Activated CD8-positive, alpha-beta T cell treated with anti-CD3 and anti-CD28 coated beads, Interleukin-2, amount 10 ng/mL, durations not matched to agents 7 days and 5 days (primary cell): ENCODE data around the gene ADAR. TPM values are rescaled to one million over a fixed set of nuclear protein-coding genes. Genes with fewer than 3 reads are reported as not detected.
A peak's percentile ranks its signal among the peaks of the same experiment; 100 is the strongest.
"Not testable (repeated sequence)": the region's sequence is repeated elsewhere in the genome, so short reads cannot be mapped to it uniquely, and the experiment has no call there.

ENCODE experiments used
- ATAC-seq: fragments of 150-1000 bp; cut with Tn5 transposase; one replicate; pipeline ENCODE4 v1.10.0; 2021; ENCODE audit warnings: moderate library complexity
- CTCF ChIA-PET: fragments of 350-600 bp; sonication (Branson Sonifier 250); formaldehyde crosslinking; loops from one replicate; lab custom pipeline; 2021; ENCODE audit warnings: antibody characterized with exemption; lab: Charles Lee
- POLR2A ChIA-PET: fragments of 350-600 bp; sonication (Branson Sonifier 250); formaldehyde crosslinking; loops from one replicate; lab custom pipeline; 2021; ENCODE audit warnings: antibody characterized with exemption; lab: Charles Lee
- DNase-seq: peaks from one replicate; pipeline ENCODE4 v3.0.0-alpha.2; 2020
- H3K27ac Mint-ChIP-seq: one replicate; pipeline ENCODE4 v1.8.0; 2021; ENCODE audit warnings: mild to moderate bottlenecking, mixed read lengths
- H3K27me3 Mint-ChIP-seq: one replicate; pipeline ENCODE4 v1.8.0; 2021; ENCODE audit warnings: low read depth, mixed read lengths
- H3K36me3 Mint-ChIP-seq: one replicate; pipeline ENCODE4 v1.8.0; 2021; ENCODE audit warnings: low read depth, mixed read lengths
- H3K4me1 Mint-ChIP-seq: one replicate; pipeline ENCODE4 v1.8.0; 2021; ENCODE audit warnings: low read depth, mixed read lengths
- H3K4me3 Mint-ChIP-seq: one replicate; pipeline ENCODE4 v1.8.0; 2021; ENCODE audit warnings: mild to moderate bottlenecking, mixed read lengths
- H3K9me3 Mint-ChIP-seq: one replicate; pipeline ENCODE4 v1.8.0; 2022; ENCODE audit warnings: mixed read lengths; ENCODE audit not compliant: insufficient read depth
- total RNA-seq, 2 experiments: library from RNA; stranded (reverse); gene quantifications; one replicate each; pipeline ENCODE4 v1.2.3, GENCODE V29; 2021

The ADAR gene
- total RNA-seq: 100 to 1,000 TPM; 314 to 317 TPM

DNA sequence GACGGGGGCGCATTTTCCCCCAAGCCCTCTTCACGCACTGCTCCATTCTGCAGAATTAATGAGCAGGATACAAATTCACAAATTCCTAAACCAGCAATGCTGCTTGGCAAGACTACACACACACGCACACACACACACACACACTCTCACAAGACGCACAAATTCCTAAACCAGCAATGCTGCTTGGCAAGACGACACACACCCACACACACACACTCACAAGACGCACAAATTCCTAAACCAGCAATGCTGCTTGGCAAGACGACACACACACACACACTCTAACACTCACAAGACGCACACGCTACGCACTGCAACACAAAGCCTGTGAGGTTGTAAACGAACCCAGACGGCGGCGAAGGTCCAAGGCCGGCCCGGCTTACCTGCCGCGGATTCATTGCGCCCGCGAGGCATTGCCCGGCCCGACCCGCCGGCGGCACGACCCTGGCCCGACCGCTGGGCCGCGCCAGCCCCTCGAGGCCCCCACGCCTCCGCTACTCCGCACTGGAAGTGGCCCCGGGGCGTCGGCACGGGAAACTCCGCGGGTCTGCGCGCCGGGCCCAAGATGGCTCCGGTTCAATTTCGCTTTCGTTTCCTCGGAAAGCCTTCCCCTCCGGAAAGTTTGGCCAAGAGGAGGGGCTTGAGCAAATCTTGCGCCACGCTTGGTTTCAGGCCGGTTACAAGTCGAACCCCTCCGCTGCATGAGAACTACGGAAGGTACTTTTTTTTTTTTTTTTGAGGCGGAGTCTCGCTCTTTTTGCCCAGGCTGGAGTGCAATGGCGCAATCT lies at the start of gene ADAR:
TSS of gene ADAR (minus strand) at position 578 of the 788 bp plus-strand sequence. CDS start at position 398, 180 bp downstream.
- ATAC-seq (peak; percentile 82), DNase-seq (peak; percentile 96)
- CTCF ChIA-PET: interaction anchor here (0.7 to 1.5 kb wide), 5 partner anchors 17 to 51 kb away, joined by 3 to 4 read pairs (median 4); no protein-coding TSS in a partner anchor
- POLR2A ChIA-PET: interaction anchor here (0.7 to 2.7 kb wide), 8 partner anchors 8 to 328 kb away, joined by 3 to 31 read pairs (median 4); partner anchors contain the start of genes PMVK and UBE2Q1
- H3K27ac Mint-ChIP-seq: peak within 1 kb of the TSS; percentile 97
- no peaks in the 10 kb centered on the region for H3K9me3 Mint-ChIP-seq
- peaks cover 41% of the 10 kb centered on the region for H3K36me3 Mint-ChIP-seq
- peak within 1 kb of the TSS; percentile 85 for H3K4me3 Mint-ChIP-seq
- H3K27me3 Mint-ChIP-seq: no peaks in the 10 kb centered on the region
- peaks cover 66% of the 10 kb centered on the region for H3K4me1 Mint-ChIP-seq

GRCh38 chr1:154657556-154657955 lies 49.6 kb upstream of the ADAR start:
- Mint-ChIP-seq H3K27ac (no peak overlapping the region), H3K4me1 (no peaks in the 10 kb centered on the region), H3K27me3 (peaks cover 65% of the 10 kb centered on the region), H3K36me3 (no peaks in the 10 kb centered on the region), H3K9me3 (no peaks in the 10 kb centered on the region), H3K4me3 (no peak overlapping the region)
- ChIA-PET POLR2A (no interaction called here), CTCF (interaction anchor here (1.6 kb wide), 1 partner anchor 10 kb away, joined by 3 read pairs; no protein-coding TSS in a partner anchor)
- no peak for ATAC-seq
- DNase-seq: no peak

- peaks cover 47% of the 10 kb centered on the region for H3K27me3 Mint-ChIP-seq
- H3K4me1 Mint-ChIP-seq: no peaks in the 10 kb centered on the region
- H3K9me3 Mint-ChIP-seq: no peaks in the 10 kb centered on the region
- no peak overlapping the region for H3K4me3 Mint-ChIP-seq
- no peaks in the 10 kb centered on the region for H3K36me3 Mint-ChIP-seq
- DNase-seq: no peak
- ChIA-PET CTCF (interaction anchor here (0.9 to 1.7 kb wide), 2 partner anchors 17 to 172 kb away, joined by 3 to 4 read pairs; no protein-coding TSS in a partner anchor), POLR2A (interaction anchor here (0.6 kb wide), 1 partner anchor 408 kb away, joined by 3 read pairs; no protein-coding TSS in a partner anchor)
- no peak for ATAC-seq
- H3K27ac Mint-ChIP-seq: no peak overlapping the region
Measured at GRCh38 chr1:154652893-154653292, 44.9 kb upstream of the ADAR start.

DNA sequence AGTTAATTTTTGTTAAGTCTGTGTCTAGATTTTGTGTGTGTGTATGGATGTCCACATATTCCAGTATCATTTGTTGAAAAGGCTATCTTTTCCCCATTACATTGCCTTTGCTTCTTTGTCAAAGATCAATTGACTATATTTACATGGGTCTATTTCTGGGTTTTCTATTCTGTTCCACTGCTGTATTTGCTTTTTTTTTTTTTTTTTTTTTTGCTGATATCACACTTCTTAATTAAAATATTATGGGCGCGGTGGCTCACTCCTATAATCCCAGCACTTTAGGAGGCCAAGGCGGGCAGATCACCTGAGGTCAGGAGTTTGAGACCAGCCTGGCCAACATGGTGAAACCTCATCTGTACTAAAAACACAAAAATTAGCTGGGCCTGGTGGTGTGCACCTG lies 36.7 kb upstream of the ADAR start:
- POLR2A ChIA-PET, DNase-seq: not testable (repeated sequence)

GRCh38 chr1:154641534-154641933 lies 33.5 kb upstream of the ADAR start:
- ChIA-PET POLR2A (interaction anchor here (0.6 kb wide), 1 partner anchor 194 kb away, joined by 3 read pairs; no protein-coding TSS in a partner anchor), CTCF (no interaction called here)
- DNase-seq: no peak
- peaks cover 33% of the 10 kb centered on the region for H3K27me3 Mint-ChIP-seq
- no peak overlapping the region for H3K27ac Mint-ChIP-seq
- peaks cover 6% of the 10 kb centered on the region for H3K9me3 Mint-ChIP-seq
- no peaks in the 10 kb centered on the region for H3K36me3 Mint-ChIP-seq
- no peaks in the 10 kb centered on the region for H3K4me1 Mint-ChIP-seq
- no peak for ATAC-seq
- H3K4me3 Mint-ChIP-seq: no peak overlapping the region

More for the DNA sequence above, 36.7 kb upstream of the ADAR start:
- H3K27ac Mint-ChIP-seq, H3K36me3 Mint-ChIP-seq, H3K4me3 Mint-ChIP-seq, H3K9me3 Mint-ChIP-seq, CTCF ChIA-PET, ATAC-seq, H3K4me1 Mint-ChIP-seq: not testable (repeated sequence)
- peaks cover 20% of the 10 kb centered on the region for H3K27me3 Mint-ChIP-seq

DNA sequence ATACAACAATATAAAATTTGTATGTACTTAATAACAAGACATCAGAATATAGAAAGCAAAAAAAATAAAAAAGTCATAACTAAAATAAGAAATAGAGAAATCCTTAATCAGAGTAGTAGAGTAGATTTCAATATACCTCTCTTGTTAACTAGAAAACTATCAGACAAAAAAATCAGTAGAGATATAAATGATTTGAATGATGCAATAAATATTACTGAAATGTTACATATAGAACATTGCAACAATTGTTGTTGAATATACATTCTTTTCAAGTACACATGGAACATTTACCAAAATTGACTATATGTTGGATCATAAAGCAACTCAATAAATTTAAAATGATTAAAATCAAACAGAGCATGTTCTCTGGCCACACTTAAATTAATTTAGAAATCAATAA lies 31.9 kb upstream of the ADAR start:
- Mint-ChIP-seq H3K27me3 (peaks cover 45% of the 10 kb centered on the region), H3K4me3 (no peak overlapping the region), H3K36me3 (no peaks in the 10 kb centered on the region), H3K9me3 (peaks cover 6% of the 10 kb centered on the region), H3K27ac (no peak overlapping the region), H3K4me1 (no peaks in the 10 kb centered on the region)
- no peak for DNase-seq
- ATAC-seq: no peak
- CTCF ChIA-PET: no interaction called here
- POLR2A ChIA-PET: no interaction called here

DNA sequence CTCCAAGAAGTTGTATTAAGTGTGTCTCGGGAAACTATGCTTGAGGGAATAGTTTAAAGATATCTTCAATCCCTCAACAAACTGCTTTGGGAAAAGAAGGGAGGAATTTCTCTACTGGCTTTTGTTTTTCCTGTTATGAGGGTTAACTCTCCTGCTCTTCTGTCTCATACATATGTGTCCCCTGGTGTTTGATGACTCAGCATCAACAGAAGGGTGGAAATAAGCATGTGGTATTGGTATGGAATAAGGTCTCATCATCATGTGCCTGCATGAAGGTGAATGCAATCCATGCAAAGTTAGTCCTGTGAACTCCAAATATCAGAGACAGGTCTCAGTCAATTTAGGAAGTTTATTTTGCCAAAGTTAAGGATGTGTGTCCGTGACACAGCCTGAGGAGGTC lies 27.2 kb upstream of the ADAR start:
- POLR2A ChIA-PET: no interaction called here
- H3K27me3 Mint-ChIP-seq: peaks cover 40% of the 10 kb centered on the region

GRCh38 chr1:154629675-154630073 lies 21.7 kb upstream of the ADAR start:
- ATAC-seq: no peak
- CTCF ChIA-PET: interaction anchor here (1.1 kb wide), 1 partner anchor 118 kb away, joined by 3 read pairs; no protein-coding TSS in a partner anchor
- no peak overlapping the region for H3K4me3 Mint-ChIP-seq

More for the DNA sequence above, 27.2 kb upstream of the ADAR start:
- H3K36me3 Mint-ChIP-seq: peaks cover 3% of the 10 kb centered on the region
- no peaks in the 10 kb centered on the region for H3K4me1 Mint-ChIP-seq
- CTCF ChIA-PET: interaction anchor here (0.7 kb wide), 1 partner anchor 137 kb away, joined by 4 read pairs; no protein-coding TSS in a partner anchor
- no peak overlapping the region for H3K4me3 Mint-ChIP-seq
- peaks cover 9% of the 10 kb centered on the region for H3K9me3 Mint-ChIP-seq
- DNase-seq: no peak
- H3K27ac Mint-ChIP-seq: no peak overlapping the region
- ATAC-seq: no peak

DNA sequence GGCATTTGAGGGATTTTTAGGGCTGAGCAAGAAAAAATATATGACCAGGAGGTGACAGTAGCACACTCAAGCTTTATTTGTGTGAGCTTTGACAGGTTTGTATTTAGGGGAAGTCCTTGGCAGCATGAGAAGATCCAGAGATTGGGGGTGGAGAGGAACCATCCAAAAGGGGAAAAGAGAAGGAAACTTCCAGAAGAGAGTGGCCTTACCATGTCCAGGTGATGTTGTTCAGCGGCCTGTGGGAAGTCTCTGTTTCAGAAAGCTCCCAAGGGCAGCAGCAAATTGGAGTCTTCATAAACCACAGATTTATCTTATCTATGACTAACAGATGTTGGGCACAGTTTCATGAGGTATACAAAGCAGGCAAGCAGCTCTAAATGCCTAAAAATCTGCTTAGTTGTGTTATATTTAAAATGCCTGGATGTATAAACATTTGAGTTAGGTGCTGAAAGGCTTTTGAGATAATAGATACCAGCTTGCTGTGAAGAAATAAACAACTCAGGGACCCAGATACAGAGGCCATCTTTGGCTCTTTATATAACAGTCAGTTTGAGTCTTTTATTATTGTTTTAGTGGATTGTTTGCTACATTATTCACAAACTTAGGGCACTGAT lies 21.2 kb upstream of the ADAR start:
- Mint-ChIP-seq H3K9me3 (peaks cover 17% of the 10 kb centered on the region), H3K4me1 (peaks cover 24% of the 10 kb centered on the region), H3K27ac (peak overlapping the region; percentile 78), H3K27me3 (peaks cover 13% of the 10 kb centered on the region), H3K36me3 (peaks cover 25% of the 10 kb centered on the region), H3K4me3 (no peak overlapping the region)
- CTCF ChIA-PET: interaction anchor here (0.9 to 1.1 kb wide), 3 partner anchors 13 to 119 kb away, joined by 3 to 5 read pairs (median 3); no protein-coding TSS in a partner anchor
- ATAC-seq (no peak), DNase-seq (no peak)
- POLR2A ChIA-PET: interaction anchor here (0.9 kb wide), 1 partner anchor 91 kb away, joined by 4 read pairs; no protein-coding TSS in a partner anchor

More at GRCh38 chr1:154629675-154630073, 21.7 kb upstream of the ADAR start:
- POLR2A ChIA-PET: interaction anchor here (0.9 kb wide), 1 partner anchor 90 kb away, joined by 4 read pairs; no protein-coding TSS in a partner anchor
- H3K27ac Mint-ChIP-seq: no peak overlapping the region
- DNase-seq: no peak
- peaks cover 24% of the 10 kb centered on the region for H3K36me3 Mint-ChIP-seq
- peaks cover 17% of the 10 kb centered on the region for H3K9me3 Mint-ChIP-seq
- H3K4me1 Mint-ChIP-seq: peaks cover 21% of the 10 kb centered on the region
- peaks cover 13% of the 10 kb centered on the region for H3K27me3 Mint-ChIP-seq

DNA sequence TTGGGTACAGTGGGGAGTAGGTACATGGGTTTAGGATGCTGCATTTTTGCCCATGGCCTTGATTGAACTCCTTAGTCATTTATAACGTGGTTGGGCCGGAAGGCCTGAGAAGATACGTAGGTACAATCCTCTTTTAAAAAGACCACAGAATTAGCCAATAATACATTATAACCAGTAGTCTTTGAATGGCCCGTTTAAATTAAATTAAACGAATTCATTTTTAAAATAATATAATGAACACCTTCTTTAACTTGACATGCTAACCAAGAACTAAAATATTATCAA lies 20.1 kb upstream of the ADAR start:
- ChIA-PET CTCF (interaction anchor here (1.7 kb wide), 1 partner anchor 23 kb away, joined by 7 read pairs; no protein-coding TSS in a partner anchor), POLR2A (interaction anchor here (1.4 kb wide), 1 partner anchor 308 kb away, joined by 4 read pairs; the partner anchor contains the start of gene PMVK)
- Mint-ChIP-seq H3K27ac (peak overlapping the region; percentile 97), H3K4me1 (peaks cover 26% of the 10 kb centered on the region), H3K9me3 (peaks cover 17% of the 10 kb centered on the region), H3K27me3 (peaks cover 11% of the 10 kb centered on the region), H3K36me3 (peaks cover 31% of the 10 kb centered on the region), H3K4me3 (peak overlapping the region; percentile 97)
- DNase-seq: no peak
- no peak for ATAC-seq
